LNCAP (cell line): ENCODE measurements around the gene COQ8A.

ENCODE experiments used
- CTCF ChIP-seq: fragments of 450-650 bp; IDR thresholded peaks from 2 replicates; pipeline ENCODE4 v1.5.1; 2017; ENCODE audit warnings: mild to moderate bottlenecking

The COQ8A gene

DNA sequence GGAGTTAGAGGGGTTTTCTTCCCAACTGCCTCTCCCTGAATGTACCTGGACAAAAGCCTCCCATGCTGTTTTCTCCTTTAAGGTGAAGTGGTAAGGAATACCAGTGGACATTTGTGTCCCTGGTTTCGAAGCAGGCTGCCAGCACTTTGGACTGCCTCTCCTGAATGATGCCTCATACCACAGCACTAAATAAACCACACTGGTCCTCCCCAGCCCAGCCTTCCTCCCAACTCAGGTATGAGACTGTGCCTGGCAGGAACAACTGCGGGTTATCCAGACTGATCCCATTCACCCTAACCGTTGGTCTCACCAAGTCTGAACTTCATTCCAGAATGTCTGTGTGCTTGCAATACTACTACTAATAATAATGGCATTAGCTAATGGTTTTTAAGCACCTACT is 9.3 kb downstream of the COQ8A start:
- no peak for TF ChIP-seq CTCF

GRCh38 chr1:226950316-226950715 is 10.2 kb downstream of the COQ8A start:
- no peak for TF ChIP-seq CTCF

DNA sequence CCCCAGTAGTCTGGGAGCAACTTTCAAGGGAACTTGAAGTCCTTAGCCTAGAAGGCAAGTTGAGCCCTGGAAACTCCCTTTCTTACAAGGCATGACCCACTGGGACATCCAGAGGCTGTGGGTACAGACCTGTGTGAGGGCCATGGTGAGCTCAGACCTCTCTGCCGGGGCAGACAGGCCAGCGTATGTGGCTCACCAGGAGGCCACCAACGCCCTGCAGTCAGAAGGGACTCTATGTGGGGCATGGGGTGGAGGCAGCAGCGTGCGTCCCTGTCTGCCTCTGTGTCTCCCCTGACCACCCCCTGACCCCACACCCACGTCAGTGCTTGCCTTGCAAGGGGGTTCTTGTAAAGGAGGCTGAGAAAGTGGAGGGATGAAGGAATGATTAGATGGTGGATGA is 10.8 kb downstream of the COQ8A start:
- no peak for TF ChIP-seq CTCF

GRCh38 chr1:226951286-226952117 is 11.4 kb downstream of the COQ8A start:
- TF ChIP-seq CTCF = no peak

DNA sequence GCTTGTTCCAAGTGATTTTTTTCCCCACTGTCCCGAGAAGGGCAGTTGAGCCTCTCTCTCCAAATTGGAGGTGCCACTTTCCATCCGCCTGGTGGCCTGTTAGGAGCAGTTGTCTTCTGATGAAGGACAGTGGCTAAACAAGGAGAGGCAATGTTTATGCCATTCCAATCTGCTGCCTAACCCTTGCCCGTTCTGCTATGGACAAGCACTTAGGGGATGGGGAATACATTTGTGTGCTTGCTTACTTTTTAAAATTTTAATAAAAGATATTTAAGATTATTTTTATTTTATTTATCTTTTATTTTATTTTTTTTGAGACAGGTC is 12.0 kb downstream of the COQ8A start:
- TF ChIP-seq CTCF = no peak

DNA sequence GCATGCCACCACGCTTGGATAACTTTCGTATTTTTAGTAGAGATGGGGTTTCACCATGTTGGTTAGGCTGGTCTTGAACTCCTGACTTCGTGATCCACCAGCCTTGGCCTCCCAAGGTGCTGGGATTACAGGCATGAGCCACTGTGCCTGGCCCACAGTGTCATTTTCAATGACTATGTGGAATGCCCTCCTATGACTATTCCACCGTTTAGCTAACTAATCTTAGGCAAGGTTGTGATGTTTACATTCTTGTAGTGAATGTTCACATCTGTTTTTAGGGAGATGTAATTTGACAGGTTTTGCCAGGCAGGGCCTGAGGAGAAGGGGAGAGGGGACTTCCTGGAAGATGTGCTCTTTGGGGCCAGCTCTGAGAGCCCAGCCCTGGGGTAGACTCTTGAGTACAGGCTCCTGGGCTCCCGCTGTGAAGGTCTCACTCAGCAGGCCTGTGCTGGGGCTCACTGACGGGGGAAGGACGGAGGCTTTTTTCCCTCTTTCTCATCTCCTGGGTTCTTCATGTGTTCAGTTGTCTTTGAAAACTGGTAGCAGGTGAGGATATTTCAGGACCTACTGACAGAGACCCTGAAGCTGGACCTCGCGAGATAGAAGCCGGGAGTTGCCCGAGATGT is 13.2 kb downstream of the COQ8A start:
- no peak for TF ChIP-seq CTCF

- TF ChIP-seq CTCF = no peak
Measured at GRCh38 chr1:226954337-226954736, 14.2 kb downstream of the COQ8A start.
